HEK293 (cell line): ENCODE data around the gene RNF135.

Experiments used
- ZNF292 ChIP-seq: fragments of 450-650 bp; formaldehyde crosslinking; IDR thresholded peaks from 2 replicates; pipeline ENCODE4 v1.5.1; 2016; ENCODE audit warnings: low read depth, missing biosample characterization, missing genetic modification characterization, borderline replicate concordance
- TF ChIP-seq, protein P1 (sequence below): fragments of 450-650 bp; IDR thresholded peaks from 2 replicates; pipeline ENCODE4 v1.5.1; 2018; ENCODE audit warnings: missing biosample characterization, missing genetic modification characterization

DNA sequence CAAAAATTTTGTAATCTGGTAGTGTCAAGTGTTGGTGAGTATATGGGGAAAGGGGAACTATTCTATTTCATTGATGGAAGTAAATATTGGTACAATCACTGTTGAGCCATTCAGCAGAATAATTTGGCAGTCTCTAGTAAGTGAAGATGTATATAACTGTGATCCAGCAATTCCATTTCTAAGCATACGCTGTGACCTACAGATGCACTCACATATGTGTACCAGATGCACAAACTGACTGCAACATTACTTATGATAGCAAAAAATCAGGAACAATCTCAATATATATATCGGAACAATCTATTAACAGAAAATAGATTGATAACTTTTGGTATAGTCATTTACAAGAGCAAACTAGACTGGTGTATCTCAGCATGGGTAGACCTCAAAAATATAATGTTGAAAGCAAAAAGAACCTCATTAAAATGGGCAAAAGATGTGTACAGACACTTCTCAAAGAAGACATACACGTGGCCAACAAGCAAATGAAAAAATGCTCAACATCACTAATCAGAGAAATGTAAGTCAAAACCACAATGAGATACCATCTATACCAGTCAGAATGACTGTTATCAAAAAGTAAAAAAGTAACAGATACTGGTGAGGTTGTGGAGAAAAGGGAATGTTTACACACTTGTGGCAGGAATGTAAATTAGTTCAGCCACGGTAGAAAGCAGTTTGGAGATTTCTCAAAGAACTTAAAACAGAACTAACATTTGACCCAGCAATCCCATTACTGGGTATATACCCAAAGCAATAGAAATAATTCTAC lies 28.3 kb upstream of the RNF135 start:
- no peak for TF ChIP-seq ZNF292 (tag by site-specific recombination)
- TF ChIP-seq, protein P1, sequence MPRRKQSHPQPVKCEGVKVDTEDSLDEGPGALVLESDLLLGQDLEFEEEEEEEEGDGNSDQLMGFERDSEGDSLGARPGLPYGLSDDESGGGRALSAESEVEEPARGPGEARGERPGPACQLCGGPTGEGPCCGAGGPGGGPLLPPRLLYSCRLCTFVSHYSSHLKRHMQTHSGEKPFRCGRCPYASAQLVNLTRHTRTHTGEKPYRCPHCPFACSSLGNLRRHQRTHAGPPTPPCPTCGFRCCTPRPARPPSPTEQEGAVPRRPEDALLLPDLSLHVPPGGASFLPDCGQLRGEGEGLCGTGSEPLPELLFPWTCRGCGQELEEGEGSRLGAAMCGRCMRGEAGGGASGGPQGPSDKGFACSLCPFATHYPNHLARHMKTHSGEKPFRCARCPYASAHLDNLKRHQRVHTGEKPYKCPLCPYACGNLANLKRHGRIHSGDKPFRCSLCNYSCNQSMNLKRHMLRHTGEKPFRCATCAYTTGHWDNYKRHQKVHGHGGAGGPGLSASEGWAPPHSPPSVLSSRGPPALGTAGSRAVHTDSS: no peak
